Endothelial cell of umbilical vein (primary cell): ENCODE data around the gene TLR6. TPM values are rescaled to one million over a fixed set of nuclear protein-coding genes. Genes with fewer than 3 reads are reported as not detected.

Source experiments
- BruUV-seq: library from RNA; stranded (reverse); fragments of 400-500 nt; replicated peaks from 2 replicates; lab custom pipeline; 2021; lab: Mats Ljungman, UMichigan
- CTCF ChIA-PET: fragments of 300-600, 350-600 bp; sonication (Branson Sonifier 250); formaldehyde crosslinking; loops from one replicate; lab custom pipeline; 2021; ENCODE audit warnings: antibody characterized with exemption, inconsistent platforms; lab: Charles Lee
- POLR2A ChIA-PET: fragments of 300-600, 350-600 bp; sonication (Branson Sonifier 250); formaldehyde crosslinking; loops from one replicate; lab custom pipeline; 2021; ENCODE audit warnings: antibody characterized with exemption, inconsistent platforms; lab: Charles Lee
- DNase-seq: peaks from one replicate; pipeline ENCODE4 v3.0.0-alpha.2; 2011; ENCODE audit warnings: low read depth, low spot score
- FAIRE-seq: peaks from 2 replicates; lab custom pipeline; 2011; peaks lifted over from hg19 to GRCh38; lab: Jason Lieb, UNC
- H2AFZ ChIP-seq: 2 replicates; pipeline ENCODE4 v1.6.0; 2012; ENCODE audit warnings: low read depth, low read length, control low read depth, inconsistent platforms
- H3K27ac ChIP-seq: 2 replicates; pipeline ENCODE4 v1.5.1; 2011; ENCODE audit warnings: low read depth, mild to moderate bottlenecking, control low read depth, low read length, moderate library complexity; ENCODE audit not compliant: insufficient read depth
- H3K27me3 ChIP-seq, 2 experiments: 2 replicates each; pipeline versions ENCODE4 v1.6.0 to v1.6.1; 2011; ENCODE audit warnings: low read length in 2 of 2, mixed read lengths in 1 of 2; ENCODE audit not compliant: control insufficient read depth in 2 of 2, insufficient read depth in 2 of 2
- H3K36me3 ChIP-seq, 2 experiments: 2 replicates in 1 of 2; 3 replicates in 1 of 2; pipeline ENCODE4 v1.5.1; 2011; ENCODE audit warnings: low read length in 2 of 2, mild to moderate bottlenecking in 1 of 2, moderate library complexity in 1 of 2; ENCODE audit not compliant: control insufficient read depth in 2 of 2, insufficient read depth in 2 of 2; ENCODE audit errors: extremely low read depth in 1 of 2
- H3K4me1 ChIP-seq: 3 replicates; pipeline ENCODE4 v1.5.1; 2011; ENCODE audit warnings: mild to moderate bottlenecking, low read length; ENCODE audit not compliant: control insufficient read depth, insufficient read depth; ENCODE audit errors: extremely low read depth
- H3K4me2 ChIP-seq: 2 replicates; pipeline ENCODE4 v1.6.1; 2011; ENCODE audit warnings: low read length, control low read depth, mixed read lengths; ENCODE audit not compliant: insufficient read depth
- H3K4me3 ChIP-seq, 3 experiments: fragments of 200-600 bp in 1 of 3; sonication (generic), shearing (Covaris generic) in 1 of 3; replicated peaks in 1 of 3; 2 replicates each; pipeline ENCODE4 v1.5.1; 2011 to 2016; ENCODE audit warnings: control low read depth in 3 of 3, low read length in 3 of 3, mild to moderate bottlenecking in 2 of 3, inconsistent platforms in 1 of 3, low read depth in 1 of 3, moderate library complexity in 1 of 3; ENCODE audit not compliant: insufficient read depth in 1 of 3
- H3K79me2 ChIP-seq: 2 replicates; pipeline ENCODE4 v1.6.0; 2012; ENCODE audit warnings: low read length, inconsistent platforms; ENCODE audit not compliant: control insufficient read depth, insufficient read depth
- H3K9ac ChIP-seq: replicated peaks from 2 replicates; pipeline ENCODE3; 2011; ENCODE audit warnings: low read length, control low read depth; ENCODE audit not compliant: insufficient read depth; ENCODE audit errors: extremely low read depth
- H3K9me1 ChIP-seq: replicated peaks from 3 replicates; pipeline ENCODE4 v1.6.0; 2011; ENCODE audit warnings: mild to moderate bottlenecking, low read length; ENCODE audit not compliant: control insufficient read depth, insufficient read depth; ENCODE audit errors: extremely low read depth
- H3K9me3 ChIP-seq: replicated peaks from 2 replicates; pipeline ENCODE4 v1.5.1; 2012; ENCODE audit warnings: low read length, inconsistent platforms; ENCODE audit not compliant: control insufficient read depth, insufficient read depth
- H4K20me1 ChIP-seq: replicated peaks from 2 replicates; pipeline ENCODE3; 2011; ENCODE audit warnings: mild to moderate bottlenecking, low read length; ENCODE audit not compliant: control insufficient read depth, insufficient read depth; ENCODE audit errors: extremely low read depth
- EZH2 ChIP-seq: IDR thresholded peaks from 2 replicates; pipeline ENCODE4 v1.6.1; 2012; ENCODE audit warnings: borderline replicate concordance, low read depth, mild to moderate bottlenecking, moderate library complexity, low read length, inconsistent platforms; ENCODE audit not compliant: severe bottlenecking
- FOS ChIP-seq: IDR thresholded peaks from 2 replicates; pipeline ENCODE4 v1.6.1; 2011; ENCODE audit warnings: mild to moderate bottlenecking, low read length, moderate library complexity, borderline replicate concordance; ENCODE audit not compliant: insufficient read depth
- MYC ChIP-seq: IDR thresholded peaks from one replicate; pipeline ENCODE4 v1.6.1; 2011; ENCODE audit warnings: mild to moderate bottlenecking, low read depth, low read length
- POLR2A ChIP-seq: IDR thresholded peaks from 2 replicates; pipeline ENCODE4 v1.6.1; 2012; ENCODE audit warnings: low read depth, mild to moderate bottlenecking, control low read depth, low read length
- POLR2AphosphoS5 ChIP-seq: IDR thresholded peaks from 2 replicates; pipeline ENCODE4 v1.6.1; 2012; ENCODE audit warnings: low read depth, mild to moderate bottlenecking, control low read depth, low read length, moderate library complexity; ENCODE audit not compliant: insufficient read depth
- dilution Hi-C: fragments of 300-500 bp; cut with MboI; formaldehyde crosslinking; loops from one replicate; pipeline ENCODE4 v1.15.0; 2019; ENCODE audit warnings: low sequenced_read_pairs; ENCODE audit not compliant: extremely low pct_ligation_motif_present
- intact Hi-C: fragments of 100-400 bp; cut with micrococcal nuclease; formaldehyde crosslinking; loops from one replicate; pipeline ENCODE4 v1.10.0; 2022
- polyA plus RNA-seq, 4 experiments: library from polyadenylated mRNA; depleted of rRNA in 3 of 4; stranded (reverse) in 3 of 4; unstranded in 1 of 4; fragments of >200 nt; gene quantifications; 2 replicates each; pipeline versions ENCODE4 v1.2.1 to v1.2.3, GENCODE V29; 2011 to 2012; ENCODE audit warnings: missing spikeins in 1 of 4
- total RNA-seq: library from RNA; stranded (reverse); gene quantifications from 2 replicates; pipeline ENCODE4 v1.2.3, GENCODE V29; 2021
- TF ChIP-seq, protein P1 (sequence below): IDR thresholded peaks from 2 replicates; pipeline ENCODE4 v1.6.1; 2011; ENCODE audit not compliant: insufficient read depth, insufficient read length

TLR6 gene
- total and polyA plus RNA-seq, 2 donors (not counting 3 experiments of a cell fraction or from before 2014, with no cell fraction given) = 0.19 to 1.7 TPM

GRCh38 chr4:38867478-38868058 is 11.0 kb upstream of the TLR6 start, which contains the start of gene FAM114A1:
FAM114A1 (plus strand) TSS chr4:38867806; CDS start chr4:38878079, 10,273 bp downstream.
- Histone ChIP-seq H3K27me3 (peaks cover 0 to 2% of the 10 kb centered on the region in 2 experiments), H3K9ac (peak within 1 kb of the TSS; percentile 98), H3K79me2 (peaks cover 33% of the 10 kb centered on the region), H3K4me3 (peak within 1 kb of the TSS; percentile 19 to 90 (median 57)), H2AFZ (peak within 1 kb of the TSS; percentile 81), H3K4me2 (peak within 1 kb of the TSS; percentile 72), H3K27ac (peak within 1 kb of the TSS; percentile 89), H3K9me1 (no peaks in the 10 kb centered on the region), H3K36me3 (peaks cover 9 to 17% of the 10 kb centered on the region in 2 experiments), H4K20me1 (no peaks in the 10 kb centered on the region), H3K4me1 (peaks cover 23% of the 10 kb centered on the region), H3K9me3 (no peaks in the 10 kb centered on the region)
- POLR2A ChIA-PET = no interaction called here
- DNase-seq (peak; percentile 80), FAIRE-seq (peak; percentile 84)
- CTCF ChIA-PET = interaction anchor here (0.8 to 2.8 kb wide), 6 partner anchors 12 to 108 kb away, joined by 3 to 9 read pairs (median 3); no protein-coding TSS in a partner anchor
- BruUV-seq = no TSS peak
- dilution Hi-C loops = no loop called here
- intact Hi-C loops = loop anchor here (1.0 to 5.0 kb wide), 4 partner anchors 9 to 705 kb away; no protein-coding TSS in a partner anchor
- TF ChIP-seq FOS = no peak
- TF ChIP-seq POLR2AphosphoS5 = peak; percentile 66
- peak; percentile 32 for TF ChIP-seq POLR2A

- Histone ChIP-seq H4K20me1 (no peaks in the 10 kb centered on the region), H3K79me2 (peaks cover 32% of the 10 kb centered on the region), H3K4me1 (peaks cover 23% of the 10 kb centered on the region), H3K36me3 (peaks cover 9 to 16% of the 10 kb centered on the region in 2 experiments), H3K9me3 (no peaks in the 10 kb centered on the region), H3K9me1 (no peaks in the 10 kb centered on the region), H3K4me2 (peak overlapping the region; percentile 72), H3K9ac (peak overlapping the region; percentile 98), H3K27me3 (peaks cover 0 to 2% of the 10 kb centered on the region in 2 experiments), H3K4me3 (peak overlapping the region; percentile 6 to 50 (median 39)), H3K27ac (peak overlapping the region; percentile 50), H2AFZ (peak overlapping the region; percentile 81)
- FAIRE-seq (peak; percentile 66), DNase-seq (no peak)
- intact Hi-C loops = loop anchor here (1.0 to 5.0 kb wide), 4 partner anchors 9 to 705 kb away; no protein-coding TSS in a partner anchor
- TF ChIP-seq EZH2 = no peak
- TF ChIP-seq, protein P1, sequence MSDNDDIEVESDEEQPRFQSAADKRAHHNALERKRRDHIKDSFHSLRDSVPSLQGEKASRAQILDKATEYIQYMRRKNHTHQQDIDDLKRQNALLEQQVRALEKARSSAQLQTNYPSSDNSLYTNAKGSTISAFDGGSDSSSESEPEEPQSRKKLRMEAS = no peak
- no peak for TF ChIP-seq MYC
- POLR2A ChIA-PET = no interaction called here
- CTCF ChIA-PET = interaction anchor here (0.8 to 1.4 kb wide), 5 partner anchors 11 to 108 kb away, joined by 3 to 5 read pairs (median 3); no protein-coding TSS in a partner anchor
- dilution Hi-C loops = no loop called here
- BruUV-seq = TSS peak; percentile 89
These were observed 10.4 kb upstream of the TLR6 start for GRCh38 chr4:38866973-38867477.
